GM11168 (cell line): ENCODE measurements around the gene NEURL1B.

ENCODE experiments used
- in situ Hi-C: fragments of 300-500 bp; cut with MboI; formaldehyde crosslinking; loops from one replicate; pipeline ENCODE4 v1.12.0; 2022; ENCODE audit warnings: low sequenced_read_pairs; ENCODE audit not compliant: unreplicated experiment

Gene NEURL1B

GRCh38 chr5:172607213-172607793 is 33.8 kb upstream of the NEURL1B start:
- in situ Hi-C loops = no loop called here

DNA sequence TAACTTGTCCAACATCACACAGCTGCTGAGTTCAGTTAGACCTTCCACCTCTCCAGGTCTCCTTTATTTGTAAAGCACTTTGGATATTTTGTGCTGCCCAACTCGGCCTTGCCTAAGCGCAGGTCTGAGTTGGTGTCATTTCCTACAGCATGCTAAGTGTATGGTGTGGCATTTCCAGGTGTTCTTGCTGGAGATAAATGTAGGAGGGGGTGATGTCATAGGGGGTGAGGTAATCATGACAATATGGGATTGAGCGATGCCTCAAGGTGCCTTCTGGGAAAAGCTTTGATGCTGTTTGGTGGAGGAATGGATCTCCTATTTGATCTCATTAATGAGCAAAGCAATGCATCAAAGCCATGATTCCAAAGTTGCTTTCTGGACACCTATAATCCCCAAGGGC is 32.3 kb upstream of the NEURL1B start:
- in situ Hi-C loops = no loop called here

GRCh38 chr5:172610643-172611042 is 30.4 kb upstream of the NEURL1B start:
- in situ Hi-C loops = no loop called here

DNA sequence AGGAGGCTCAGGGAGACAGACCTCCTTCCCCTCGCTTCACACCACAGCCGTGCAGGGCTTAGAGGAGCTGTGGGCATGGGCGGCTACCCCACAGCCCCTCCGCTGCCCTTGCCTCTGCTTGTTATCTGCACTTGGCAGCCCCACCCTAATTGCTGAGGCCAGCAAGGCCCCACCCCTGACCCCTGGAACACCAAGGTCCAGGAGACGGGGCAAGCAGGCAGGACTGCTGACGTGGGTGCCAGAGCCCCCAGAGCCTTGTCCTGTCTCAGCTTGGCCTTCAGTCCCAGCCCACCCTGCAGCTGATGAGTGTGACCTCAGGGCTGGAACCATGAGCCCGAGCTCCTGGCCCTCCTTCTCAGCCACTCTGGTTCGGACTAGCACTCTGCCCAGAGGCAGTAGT is 29.1 kb upstream of the NEURL1B start:
- in situ Hi-C loops = no loop called here

GRCh38 chr5:172612771-172613170 is 28.3 kb upstream of the NEURL1B start:
- in situ Hi-C loops = no loop called here

DNA sequence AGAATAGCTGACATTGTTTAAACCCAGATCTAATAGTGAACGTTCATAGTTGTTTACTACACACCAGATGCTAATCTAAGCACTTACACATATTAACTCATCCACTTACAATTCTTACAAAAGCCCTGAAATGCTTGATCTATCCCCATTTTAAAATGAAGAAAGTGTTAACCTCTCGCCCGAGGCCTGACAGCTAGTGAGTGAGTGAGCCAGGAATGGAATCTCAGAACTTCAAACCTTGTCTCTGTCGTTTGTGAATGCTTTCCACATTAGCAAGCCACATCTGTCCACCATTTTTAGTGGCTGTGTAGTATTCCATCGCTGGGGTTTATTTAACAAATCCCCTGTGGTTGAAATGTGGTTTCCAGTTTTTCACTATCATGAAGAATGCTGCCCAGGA is 24.9 kb upstream of the NEURL1B start:
- in situ Hi-C loops = no loop called here

DNA sequence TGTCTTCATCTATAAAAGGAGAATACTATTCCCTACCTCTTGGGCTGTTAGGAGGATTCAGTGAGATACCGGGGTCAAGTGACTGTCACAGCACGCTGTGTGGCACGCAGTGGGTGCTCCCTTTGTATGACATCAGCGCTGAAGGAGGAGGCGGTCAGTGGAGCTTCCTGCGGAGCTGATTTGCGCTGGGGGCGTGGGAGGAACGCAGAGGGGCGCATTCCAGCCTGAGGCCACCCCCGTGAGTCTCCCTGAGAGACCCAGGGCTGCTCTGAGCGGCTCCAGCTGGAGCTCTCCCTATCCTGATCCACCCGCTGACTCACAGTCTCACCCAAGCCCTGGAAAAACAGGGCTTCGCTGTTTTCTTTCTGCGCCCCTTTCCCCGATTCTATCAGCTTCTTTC is 24.3 kb upstream of the NEURL1B start:
- in situ Hi-C loops = no loop called here

DNA sequence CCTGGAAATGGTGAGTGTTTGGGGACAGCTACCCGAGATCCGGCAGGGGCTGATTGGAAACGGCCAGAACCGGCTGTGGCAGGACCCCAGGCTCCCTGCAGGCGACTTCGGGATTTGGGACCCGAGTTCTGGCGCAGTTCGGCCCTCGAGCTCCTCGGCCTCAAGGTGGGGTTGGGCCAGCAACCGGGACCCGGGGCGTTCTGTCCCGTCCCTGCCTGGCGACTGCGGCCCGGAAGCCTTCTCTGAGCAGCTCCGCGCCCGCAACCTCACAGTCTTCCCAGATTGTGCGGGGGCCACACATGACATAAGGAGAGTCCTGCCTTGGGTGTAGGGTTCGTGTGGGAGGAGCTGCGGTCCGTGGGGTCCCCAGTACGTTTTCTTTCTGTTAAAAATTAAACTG is 23.2 kb upstream of the NEURL1B start:
- in situ Hi-C loops = no loop called here

DNA sequence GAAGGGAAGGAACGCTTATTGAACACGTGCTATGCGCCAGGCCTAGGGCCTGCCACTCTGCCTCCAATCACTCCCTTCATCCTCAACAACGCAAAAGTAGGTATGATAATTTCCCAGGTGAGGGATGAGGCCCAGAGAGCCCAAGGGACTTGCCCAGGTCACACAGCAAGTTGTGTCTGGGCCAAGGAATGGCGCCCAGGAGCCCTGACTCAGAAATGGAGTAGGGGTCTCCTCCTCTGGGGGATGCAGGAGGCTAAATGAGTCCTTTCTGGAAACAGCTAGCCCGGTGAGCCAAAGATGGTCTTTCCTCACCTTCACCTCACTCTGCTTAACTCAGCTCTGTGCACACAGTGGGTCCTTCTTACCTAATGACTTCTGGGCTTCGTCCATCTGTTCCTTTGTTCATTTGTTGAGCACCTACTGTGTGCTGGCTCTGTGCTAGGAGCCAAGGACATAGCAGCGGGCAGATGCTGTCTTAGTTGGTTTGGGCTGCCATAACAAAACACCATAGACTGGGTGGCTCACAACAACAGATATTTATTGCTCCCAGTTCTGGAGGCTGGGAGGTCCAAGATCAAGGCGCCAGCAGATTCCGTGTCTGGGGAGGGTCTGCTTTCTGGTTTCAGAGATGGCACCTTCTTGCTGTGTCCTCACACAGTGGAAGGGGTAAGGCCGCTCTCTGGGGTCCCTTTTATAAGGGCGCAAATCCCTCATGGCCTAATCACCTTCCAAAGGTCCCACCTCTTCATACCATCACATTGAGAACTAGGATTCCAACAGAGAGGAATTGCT is 22.3 kb upstream of the NEURL1B start:
- in situ Hi-C loops = no loop called here

GRCh38 chr5:172620506-172620905 is 20.6 kb upstream of the NEURL1B start:
- in situ Hi-C loops = no loop called here

DNA sequence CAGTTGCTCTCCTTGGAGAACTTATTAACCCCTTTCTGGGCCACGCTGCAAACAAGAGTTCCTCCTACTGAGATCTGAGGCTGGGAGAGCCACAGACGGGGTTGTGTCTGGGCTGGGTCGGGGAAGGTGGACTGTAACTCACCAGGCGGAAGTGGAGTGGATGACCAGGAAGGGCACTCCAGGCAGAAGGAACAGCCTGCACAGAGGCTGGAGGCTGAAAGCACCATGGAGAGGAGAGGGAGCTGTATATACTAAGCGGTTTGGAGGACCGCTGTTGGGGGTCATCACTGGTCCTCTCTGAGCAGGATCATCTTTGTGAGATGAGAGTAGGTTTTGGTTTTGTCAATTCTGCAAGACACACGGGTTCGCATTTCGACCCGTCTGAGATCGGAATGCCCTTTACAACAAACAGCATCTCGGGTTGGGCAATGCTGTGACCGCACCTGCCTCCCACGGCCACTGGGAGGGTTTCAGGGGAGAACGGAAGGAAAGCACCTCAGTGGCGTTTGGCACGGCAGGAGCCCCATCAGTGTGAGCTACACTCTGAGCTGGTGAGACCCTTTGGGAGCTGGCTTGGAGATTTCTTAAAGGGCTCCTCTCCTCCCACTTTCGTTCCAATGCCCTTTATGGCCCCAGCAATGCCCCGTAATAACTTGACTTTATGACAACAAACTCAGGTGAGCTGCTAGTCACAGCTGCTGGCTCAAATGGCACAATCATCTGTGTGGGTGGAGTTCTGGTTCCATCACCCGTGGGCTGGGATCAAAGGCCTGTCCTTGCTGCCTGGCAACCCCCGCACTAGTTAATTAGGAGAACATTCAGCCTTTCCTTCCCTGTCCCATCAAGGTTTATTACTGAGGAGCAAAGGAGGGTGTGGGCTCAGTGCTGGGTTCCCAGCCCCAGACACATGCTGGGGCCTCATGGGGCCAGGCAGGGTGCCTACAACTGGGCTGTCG is 18.7 kb upstream of the NEURL1B start:
- in situ Hi-C loops = no loop called here

- in situ Hi-C loops = no loop called here
Measured at GRCh38 chr5:172623313-172623980, 17.6 kb upstream of the NEURL1B start.

DNA sequence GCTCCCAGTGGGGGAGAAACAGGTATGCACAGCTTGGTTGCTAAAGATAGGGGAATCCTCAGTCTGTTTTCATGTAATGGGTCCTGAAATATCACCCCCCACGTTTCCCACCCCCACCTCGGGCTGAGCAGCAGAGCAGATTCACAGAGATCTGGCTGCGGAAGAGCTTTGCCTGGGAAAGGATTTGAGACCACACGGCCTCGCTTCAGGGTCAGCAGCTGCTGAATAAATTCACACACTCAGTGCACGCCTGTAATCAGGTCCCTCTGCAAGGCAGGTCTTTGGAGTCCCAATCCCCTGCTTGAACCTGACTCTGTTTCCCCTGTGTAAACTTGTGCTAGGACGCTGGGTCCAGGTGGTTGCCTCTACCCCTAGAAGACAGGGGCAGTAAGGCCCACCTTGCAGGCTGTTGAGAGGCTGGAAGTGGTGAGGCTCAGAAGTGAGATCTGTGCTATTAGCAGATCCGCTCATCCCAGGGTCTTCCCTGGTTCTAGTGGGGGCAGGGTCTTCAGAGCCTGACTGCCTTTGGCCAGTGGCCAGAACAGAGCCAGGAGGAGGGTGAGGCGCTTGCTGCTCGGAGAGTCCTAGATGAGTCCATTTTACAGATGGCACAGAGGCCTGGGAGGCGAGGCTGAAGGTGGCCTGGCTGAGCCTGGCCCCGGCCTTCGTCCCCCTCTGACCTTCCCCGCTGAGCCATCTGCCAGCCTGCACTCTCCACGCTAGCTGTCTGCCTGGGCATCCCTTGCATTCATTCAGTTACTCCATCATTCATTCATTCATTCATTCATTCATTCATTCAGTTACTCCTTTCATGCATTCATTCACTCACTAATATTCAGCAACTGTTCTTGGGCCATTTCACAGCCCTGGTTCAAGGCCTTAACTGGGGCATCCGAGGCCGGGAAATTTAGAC is 16.7 kb upstream of the NEURL1B start:
- in situ Hi-C loops = no loop called here

GRCh38 chr5:172624996-172625964 is 15.8 kb upstream of the NEURL1B start:
- in situ Hi-C loops = no loop called here

DNA sequence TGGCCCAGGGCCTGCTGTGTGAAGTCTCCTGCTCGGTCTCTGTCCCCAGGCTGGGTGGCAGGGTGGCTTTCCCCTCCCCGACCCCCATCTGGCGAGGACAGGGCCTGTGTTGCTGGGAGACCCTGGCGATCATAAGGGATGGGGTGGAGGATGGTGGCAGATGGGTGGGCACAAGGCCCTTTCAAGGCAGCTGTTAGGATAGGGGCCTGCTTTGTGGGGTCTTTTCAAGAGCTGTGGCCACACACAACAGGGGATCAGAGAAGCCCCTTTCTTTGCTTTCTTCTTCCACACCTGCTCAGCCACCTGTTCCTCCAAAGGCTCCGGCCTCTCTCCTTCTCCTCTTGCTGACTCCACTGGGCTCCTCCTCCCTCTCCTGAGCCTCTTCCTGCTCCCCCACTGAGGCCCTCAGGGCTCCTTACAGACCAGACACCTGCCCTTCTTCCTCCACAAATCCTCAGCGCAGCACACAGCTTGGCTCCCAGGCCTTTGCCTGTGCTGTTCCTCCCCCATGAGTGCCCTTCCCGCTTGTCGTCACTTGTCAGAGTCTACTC is 15.0 kb upstream of the NEURL1B start:
- in situ Hi-C loops = no loop called here

- in situ Hi-C loops = no loop called here
Measured at GRCh38 chr5:172630082-172630481, 11.0 kb upstream of the NEURL1B start.

- in situ Hi-C loops = no loop called here
Measured at GRCh38 chr5:172630482-172630881, 10.6 kb upstream of the NEURL1B start.

DNA sequence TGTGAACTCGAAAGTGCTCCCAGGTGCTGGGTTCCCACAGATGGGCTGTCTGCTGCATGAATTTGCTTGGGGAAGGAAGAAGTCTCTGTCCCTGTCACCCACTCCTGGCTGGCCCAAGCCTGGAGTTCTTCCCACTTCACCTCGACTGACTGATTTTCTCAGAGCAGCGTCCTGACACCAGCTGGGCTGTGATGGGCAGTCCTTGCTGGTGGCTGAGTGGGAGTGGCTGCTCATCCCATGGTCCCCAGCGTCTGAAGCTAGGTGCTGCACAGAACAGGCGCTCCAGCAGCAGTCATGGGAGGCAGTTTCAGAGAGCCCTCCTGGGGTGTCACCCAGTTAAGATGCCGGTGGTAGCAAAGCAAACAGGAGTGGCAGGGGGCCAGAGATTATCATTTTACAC is 10.1 kb upstream of the NEURL1B start:
- in situ Hi-C loops = no loop called here
